Nephron (organoid): Measurements from ENCODE around the gene GALNT13.

Experiments
- H3K27ac Mint-ChIP-seq, 3 experiments: 2 replicates each; pipeline ENCODE4 v1.8.0; 2020; ENCODE audit warnings: mixed read lengths in 3 of 3, mild to moderate bottlenecking in 2 of 3, moderate library complexity in 1 of 3
- H3K27me3 Mint-ChIP-seq: 2 replicates; pipeline ENCODE4 v1.8.0; 2021; ENCODE audit warnings: low read depth, mild to moderate bottlenecking, moderate library complexity, mixed read lengths
- H3K36me3 Mint-ChIP-seq: 2 replicates; pipeline ENCODE4 v1.8.0; 2020; ENCODE audit warnings: low read depth, mixed read lengths
- H3K4me1 Mint-ChIP-seq: 2 replicates; pipeline ENCODE4 v1.8.0; 2020; ENCODE audit warnings: mixed read lengths
- H3K4me3 Mint-ChIP-seq, 3 experiments: 2 replicates each; pipeline ENCODE4 v1.8.0; 2020; ENCODE audit warnings: mild to moderate bottlenecking in 3 of 3, mixed read lengths in 3 of 3, moderate library complexity in 2 of 3
- H3K9me3 Mint-ChIP-seq: 2 replicates; pipeline ENCODE4 v1.8.0; 2020; ENCODE audit warnings: mixed read lengths
- CTCF ChIP-seq, 3 experiments: fragments of 200-600 bp; sonication (generic); IDR thresholded peaks; one replicate each; pipeline ENCODE4 v1.5.0; 2021; ENCODE audit warnings: antibody characterized with exemption in 3 of 3; ENCODE audit not compliant: unreplicated experiment in 3 of 3

GALNT13 gene

GRCh38 chr2:154381931-154382794, 510.4 kb downstream of the GALNT13 start:
- H3K36me3 Mint-ChIP-seq, result no peaks in the 10 kb centered on the region
- no peak for TF ChIP-seq CTCF (IDR thresholded peaks at IDR 0.05; ENCODE audit: unreplicated experiment in 3 of 3)
- no peak overlapping the region for H3K27ac Mint-ChIP-seq
- H3K27me3 Mint-ChIP-seq, result peaks cover 4% of the 10 kb centered on the region
- H3K4me1 Mint-ChIP-seq, result no peaks in the 10 kb centered on the region
- H3K9me3 Mint-ChIP-seq, result no peaks in the 10 kb centered on the region
- H3K4me3 Mint-ChIP-seq, result no peak overlapping the region

GRCh38 chr2:154386186-154386585, 514.5 kb downstream of the GALNT13 start:
- no peak for TF ChIP-seq CTCF (IDR thresholded peaks at IDR 0.05; ENCODE audit: unreplicated experiment in 3 of 3)
- Mint-ChIP-seq H3K9me3 (peaks cover 4% of the 10 kb centered on the region), H3K4me3 (no peak overlapping the region), H3K36me3 (no peaks in the 10 kb centered on the region), H3K27ac (no peak overlapping the region), H3K4me1 (no peaks in the 10 kb centered on the region), H3K27me3 (no peaks in the 10 kb centered on the region)

- Mint-ChIP-seq H3K27me3 (no peaks in the 10 kb centered on the region), H3K4me3 (no peak overlapping the region), H3K9me3 (peaks cover 7% of the 10 kb centered on the region), H3K4me1 (no peaks in the 10 kb centered on the region), H3K36me3 (no peaks in the 10 kb centered on the region), H3K27ac (no peak overlapping the region)
- TF ChIP-seq CTCF (IDR thresholded peaks at IDR 0.05; ENCODE audit: unreplicated experiment in 3 of 3), result no peak
Measured at GRCh38 chr2:154391051-154391450, 519.3 kb downstream of the GALNT13 start.

- no peaks in the 10 kb centered on the region for H3K27me3 Mint-ChIP-seq
- H3K4me1 Mint-ChIP-seq, result no peaks in the 10 kb centered on the region
- no peak for TF ChIP-seq CTCF (IDR thresholded peaks at IDR 0.05; ENCODE audit: unreplicated experiment in 3 of 3)
- H3K27ac Mint-ChIP-seq, result no peak overlapping the region
- H3K4me3 Mint-ChIP-seq, result no peak overlapping the region
- peaks cover 7% of the 10 kb centered on the region for H3K9me3 Mint-ChIP-seq
- no peaks in the 10 kb centered on the region for H3K36me3 Mint-ChIP-seq
Measured at GRCh38 chr2:154392256-154392655, 520.5 kb downstream of the GALNT13 start.

- TF ChIP-seq CTCF (IDR thresholded peaks at IDR 0.05; ENCODE audit: unreplicated experiment in 3 of 3), result no peak
- no peaks in the 10 kb centered on the region for H3K4me1 Mint-ChIP-seq
- H3K27ac Mint-ChIP-seq, result no peak overlapping the region
- no peak overlapping the region for H3K4me3 Mint-ChIP-seq
- no peaks in the 10 kb centered on the region for H3K36me3 Mint-ChIP-seq
- peaks cover 5% of the 10 kb centered on the region for H3K9me3 Mint-ChIP-seq
- no peaks in the 10 kb centered on the region for H3K27me3 Mint-ChIP-seq
Measured at GRCh38 chr2:154394600-154394999, 522.9 kb downstream of the GALNT13 start.
